IPS DF 6.9 (cell line): ENCODE results near the gene TNXB.
"Not testable (repeated sequence)": the region's sequence is repeated elsewhere in the genome, so short reads cannot be mapped to it uniquely, and the experiment has no call there.

Experiments used
- DNase-seq: peaks from one replicate; pipeline ENCODE4 v3.0.0-alpha.2; 2013; ENCODE audit warnings: low read depth, low spot score
- H3K27ac ChIP-seq: one replicate; pipeline ENCODE4 v1.5.1; 2013; ENCODE audit warnings: low read length, control low read depth
- H3K27me3 ChIP-seq: 2 replicates; pipeline ENCODE4 v1.6.1; 2013; ENCODE audit warnings: mild to moderate bottlenecking, low read length; ENCODE audit not compliant: control insufficient read depth, insufficient read depth
- H3K36me3 ChIP-seq: 2 replicates; pipeline ENCODE4 v1.6.1; 2013; ENCODE audit warnings: low read length; ENCODE audit not compliant: control insufficient read depth, insufficient read depth
- H3K4me1 ChIP-seq: 2 replicates; pipeline ENCODE4 v1.6.1; 2013; ENCODE audit warnings: low read length; ENCODE audit not compliant: control insufficient read depth, insufficient read depth
- H3K4me3 ChIP-seq: 2 replicates; pipeline ENCODE4 v1.5.1; 2013; ENCODE audit warnings: mild to moderate bottlenecking, low read length
- H3K9me3 ChIP-seq: 2 replicates; pipeline ENCODE4 v1.6.1; 2013; ENCODE audit warnings: low read length, inconsistent platforms; ENCODE audit not compliant: control insufficient read depth, insufficient read depth
- WGBS: extraction: QIAGEN DNeasy Blood & Tissue Kit; methylation state at CpG from one replicate; pipeline ENCODE4 v1.1.7; 2013; ENCODE audit warnings: mixed read lengths, missing lambda C conversion rate; ENCODE audit not compliant: insufficient read length, insufficient coverage; 5-methylcytosine and 5-hydroxymethylcytosine counted together

Gene TNXB

GRCh38 chr6:32047084-32047478, 62.1 kb downstream of the TNXB start:
- DNase-seq, result no peak
- no peak overlapping the region for H3K4me3 ChIP-seq
- no peaks in the 10 kb centered on the region for H3K9me3 ChIP-seq
- WGBS, result no CpG with 5 or more reads among the region's 11 CpGs
- no peaks in the 10 kb centered on the region for H3K27me3 ChIP-seq
- H3K4me1 ChIP-seq, result no peaks in the 10 kb centered on the region
- H3K27ac ChIP-seq, result no peak overlapping the region
- H3K36me3 ChIP-seq, result no peaks in the 10 kb centered on the region

- H3K9me3 ChIP-seq, result no peaks in the 10 kb centered on the region
- no peaks in the 10 kb centered on the region for H3K36me3 ChIP-seq
- H3K27ac ChIP-seq, result no peak overlapping the region
- WGBS, result no CpG with 5 or more reads among the region's 14 CpGs
- DNase-seq, result no peak
- H3K27me3 ChIP-seq, result no peaks in the 10 kb centered on the region
- no peak overlapping the region for H3K4me3 ChIP-seq
- no peaks in the 10 kb centered on the region for H3K4me1 ChIP-seq
Measured at GRCh38 chr6:32046450-32047083, 62.6 kb downstream of the TNXB start.

- no CpG with 5 or more reads among the region's 22 CpGs for WGBS
- H3K27ac ChIP-seq, result no peak overlapping the region
- H3K4me3 ChIP-seq, result no peak overlapping the region
- H3K36me3 ChIP-seq, result no peaks in the 10 kb centered on the region
- no peak for DNase-seq
- H3K4me1 ChIP-seq, result no peaks in the 10 kb centered on the region
- no peaks in the 10 kb centered on the region for H3K9me3 ChIP-seq
- H3K27me3 ChIP-seq, result no peaks in the 10 kb centered on the region
Measured at GRCh38 chr6:32045811-32046449, 63.2 kb downstream of the TNXB start.

- not testable (repeated sequence) for H3K36me3 ChIP-seq, H3K27ac ChIP-seq, H3K4me3 ChIP-seq, H3K9me3 ChIP-seq, H3K27me3 ChIP-seq, DNase-seq, H3K4me1 ChIP-seq
- WGBS, result no CpG with 5 or more reads among the region's 18 CpGs
Measured at GRCh38 chr6:32044916-32045315, 64.2 kb downstream of the TNXB start.

- not testable (repeated sequence) for H3K4me1 ChIP-seq, DNase-seq, H3K36me3 ChIP-seq, H3K27me3 ChIP-seq, H3K9me3 ChIP-seq, H3K27ac ChIP-seq, H3K4me3 ChIP-seq
- no CpG with 5 or more reads among the region's 31 CpGs for WGBS
Measured at GRCh38 chr6:32043589-32044380, 65.4 kb downstream of the TNXB start.

GRCh38 chr6:32042276-32042675, 66.9 kb downstream of the TNXB start:
- H3K4me3 ChIP-seq, H3K36me3 ChIP-seq, H3K4me1 ChIP-seq, H3K27me3 ChIP-seq, H3K9me3 ChIP-seq, DNase-seq, H3K27ac ChIP-seq: not testable (repeated sequence)
- WGBS, result no CpG with 5 or more reads among the region's 15 CpGs

- not testable (repeated sequence) for H3K36me3 ChIP-seq, H3K27ac ChIP-seq, DNase-seq, H3K9me3 ChIP-seq, H3K4me3 ChIP-seq, H3K27me3 ChIP-seq, H3K4me1 ChIP-seq
- no CpG with 5 or more reads among the region's 10 CpGs for WGBS
Measured at GRCh38 chr6:32041385-32041784, 67.8 kb downstream of the TNXB start.

GRCh38 chr6:32041050-32041321, 68.2 kb downstream of the TNXB start:
- not testable (repeated sequence) for H3K27ac ChIP-seq, H3K4me1 ChIP-seq, H3K36me3 ChIP-seq, H3K27me3 ChIP-seq, H3K4me3 ChIP-seq, DNase-seq, H3K9me3 ChIP-seq
- no CpG with 5 or more reads among the region's 13 CpGs for WGBS

- not testable (repeated sequence) for DNase-seq, H3K36me3 ChIP-seq, H3K4me3 ChIP-seq, H3K27ac ChIP-seq, H3K4me1 ChIP-seq, H3K9me3 ChIP-seq, H3K27me3 ChIP-seq
- WGBS, result no CpG with 5 or more reads among the region's 43 CpGs
Measured at GRCh38 chr6:32040299-32041049, 68.7 kb downstream of the TNXB start.

- not testable (repeated sequence) for DNase-seq, H3K4me3 ChIP-seq
Measured at GRCh38 chr6:32039321-32040274, 69.5 kb downstream of the TNXB start.

More at GRCh38 chr6:32039321-32040274, 69.5 kb downstream of the TNXB start:
- not testable (repeated sequence) for H3K27ac ChIP-seq, H3K27me3 ChIP-seq, H3K36me3 ChIP-seq, H3K4me1 ChIP-seq, H3K9me3 ChIP-seq
- WGBS, result no CpG with 5 or more reads among the region's 24 CpGs
